B cell (primary cell): ENCODE data around the gene INHBB.

Experiments used
- EZH2 ChIP-seq: IDR thresholded peaks from 2 replicates; pipeline ENCODE4 v1.6.1; 2012; ENCODE audit warnings: borderline replicate concordance, low read depth, mild to moderate bottlenecking, moderate library complexity, low read length; ENCODE audit not compliant: insufficient read depth, poor library complexity, severe bottlenecking
- TF ChIP-seq, protein P1 (sequence below): fragments of 200-600 bp; IDR thresholded peaks from one replicate; pipeline ENCODE4 v1.8.0; 2022; ENCODE audit warnings: antibody characterized with exemption, mild to moderate bottlenecking

DNA sequence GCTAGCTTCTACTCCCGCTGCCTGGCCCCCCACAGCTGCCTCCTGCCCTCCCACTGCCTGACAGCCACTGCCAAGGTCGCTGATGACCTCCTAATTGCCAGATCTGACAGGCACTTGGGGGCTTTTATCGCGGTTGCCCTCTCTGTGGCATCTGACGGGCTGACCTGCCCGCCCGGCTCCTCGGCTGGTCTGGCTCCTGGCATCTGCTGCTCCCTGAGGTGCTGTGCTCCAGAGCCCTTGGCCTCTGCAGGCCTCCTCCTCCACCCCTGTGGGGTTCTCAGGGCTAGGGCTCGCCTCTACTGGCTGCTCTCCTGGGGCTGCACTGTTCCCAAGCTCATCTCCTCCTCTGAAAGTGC is 43.1 kb downstream of the INHBB start:
- TF ChIP-seq, protein P1, sequence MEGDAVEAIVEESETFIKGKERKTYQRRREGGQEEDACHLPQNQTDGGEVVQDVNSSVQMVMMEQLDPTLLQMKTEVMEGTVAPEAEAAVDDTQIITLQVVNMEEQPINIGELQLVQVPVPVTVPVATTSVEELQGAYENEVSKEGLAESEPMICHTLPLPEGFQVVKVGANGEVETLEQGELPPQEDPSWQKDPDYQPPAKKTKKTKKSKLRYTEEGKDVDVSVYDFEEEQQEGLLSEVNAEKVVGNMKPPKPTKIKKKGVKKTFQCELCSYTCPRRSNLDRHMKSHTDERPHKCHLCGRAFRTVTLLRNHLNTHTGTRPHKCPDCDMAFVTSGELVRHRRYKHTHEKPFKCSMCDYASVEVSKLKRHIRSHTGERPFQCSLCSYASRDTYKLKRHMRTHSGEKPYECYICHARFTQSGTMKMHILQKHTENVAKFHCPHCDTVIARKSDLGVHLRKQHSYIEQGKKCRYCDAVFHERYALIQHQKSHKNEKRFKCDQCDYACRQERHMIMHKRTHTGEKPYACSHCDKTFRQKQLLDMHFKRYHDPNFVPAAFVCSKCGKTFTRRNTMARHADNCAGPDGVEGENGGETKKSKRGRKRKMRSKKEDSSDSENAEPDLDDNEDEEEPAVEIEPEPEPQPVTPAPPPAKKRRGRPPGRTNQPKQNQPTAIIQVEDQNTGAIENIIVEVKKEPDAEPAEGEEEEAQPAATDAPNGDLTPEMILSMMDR = no peak
- no peak for TF ChIP-seq EZH2
